ENCODE data around the gene PARVB. TPM values are rescaled to one million over a fixed set of nuclear protein-coding genes. Genes with fewer than 3 reads are reported as not detected.

The PARVB gene
- total RNA-seq, 2 donors from 2014 or later = 43.8 to 86.5 TPM

GRCh38 chr22:44151676-44152075 is 127.6 kb downstream of the PARVB start:
- Histone ChIP-seq H3K27me3 (no peaks in the 10 kb centered on the region), H3K27ac (no peak overlapping the region), H3K9me3 (no peaks in the 10 kb centered on the region), H3K4me1 (peaks cover 0 to 4% of the 10 kb centered on the region in 2 donors), H3K4me3 (no peak overlapping the region), H3K36me3 (peaks cover 22% of the 10 kb centered on the region)
- DNase-seq (ENCODE audit: low spot score) = no peak
- no peak for TF ChIP-seq CTCF (IDR thresholded peaks at IDR 0.05)

GRCh38 chr22:44153710-44154109 is 129.6 kb downstream of the PARVB start:
- TF ChIP-seq CTCF (IDR thresholded peaks at IDR 0.05) = no peak
- no peak for DNase-seq (ENCODE audit: low spot score)
- H3K27me3 ChIP-seq = no peaks in the 10 kb centered on the region
- no peak overlapping the region for H3K4me3 ChIP-seq
- no peak overlapping the region for H3K27ac ChIP-seq
- no peaks in the 10 kb centered on the region for H3K4me1 ChIP-seq
- H3K9me3 ChIP-seq = no peaks in the 10 kb centered on the region
- peaks cover 32% of the 10 kb centered on the region for H3K36me3 ChIP-seq

- H3K36me3 ChIP-seq = peaks cover 35% of the 10 kb centered on the region
- no peak for DNase-seq (ENCODE audit: low spot score)
- H3K27me3 ChIP-seq = no peaks in the 10 kb centered on the region
- no peaks in the 10 kb centered on the region for H3K4me1 ChIP-seq
- no peak for TF ChIP-seq CTCF (IDR thresholded peaks at IDR 0.05)
- H3K27ac ChIP-seq = no peak overlapping the region
- no peaks in the 10 kb centered on the region for H3K9me3 ChIP-seq
- no peak overlapping the region for H3K4me3 ChIP-seq
Observed at GRCh38 chr22:44154436-44154942, 130.4 kb downstream of the PARVB start.

DNA sequence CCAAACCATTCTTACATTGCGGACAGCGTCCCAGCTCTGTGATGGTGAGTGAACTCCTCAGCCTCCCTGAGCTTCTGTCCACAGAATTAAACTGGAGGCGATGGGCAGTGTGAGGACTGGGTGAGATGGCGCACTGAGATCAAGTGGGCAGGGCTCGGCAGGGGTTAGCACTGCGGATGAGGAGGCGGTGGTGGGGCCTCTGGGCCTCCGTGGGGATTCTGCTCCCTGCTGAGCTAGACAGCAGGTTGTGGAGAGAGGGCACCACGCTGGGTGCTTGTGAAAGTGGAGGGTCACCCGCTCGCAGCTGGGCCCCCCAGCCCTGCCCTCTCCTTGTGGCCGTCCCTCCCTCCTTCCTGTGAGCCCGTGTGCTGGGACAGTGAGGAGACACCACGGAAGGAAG is 131.0 kb downstream of the PARVB start:
- Histone ChIP-seq H3K27me3 (no peaks in the 10 kb centered on the region), H3K4me1 (no peaks in the 10 kb centered on the region), H3K36me3 (peaks cover 39% of the 10 kb centered on the region), H3K9me3 (no peaks in the 10 kb centered on the region), H3K27ac (no peak overlapping the region), H3K4me3 (no peak overlapping the region)
- DNase-seq (ENCODE audit: low spot score) = no peak
- no peak for TF ChIP-seq CTCF (IDR thresholded peaks at IDR 0.05)

- H3K4me1 ChIP-seq = no peaks in the 10 kb centered on the region
- no peaks in the 10 kb centered on the region for H3K27me3 ChIP-seq
- no peak overlapping the region for H3K4me3 ChIP-seq
- H3K9me3 ChIP-seq = no peaks in the 10 kb centered on the region
- DNase-seq (ENCODE audit: low spot score) = no peak
- H3K27ac ChIP-seq = no peak overlapping the region
- peaks cover 27% of the 10 kb centered on the region for H3K36me3 ChIP-seq
- no peak for TF ChIP-seq CTCF (IDR thresholded peaks at IDR 0.05)
Observed at GRCh38 chr22:44157916-44158618, 134.0 kb downstream of the PARVB start.

DNA sequence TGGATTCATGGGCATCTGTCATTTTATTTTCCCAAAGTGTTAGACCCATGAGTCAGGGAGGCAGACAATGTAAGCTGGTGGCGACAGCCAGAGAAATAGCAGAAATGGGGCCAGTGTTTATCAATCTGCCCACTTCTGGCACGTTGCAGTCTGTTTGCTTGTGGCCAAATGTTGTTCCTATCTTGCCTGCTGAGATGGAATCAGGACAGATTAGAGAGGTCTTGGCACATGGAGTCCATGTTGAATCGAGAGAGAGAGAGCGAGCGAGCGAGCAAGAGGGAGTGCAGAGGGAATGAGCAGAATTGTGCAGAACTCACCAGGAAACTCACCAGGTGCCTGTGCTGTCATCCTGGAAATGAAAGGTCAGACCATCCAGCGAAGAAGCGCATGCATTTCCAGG is 134.7 kb downstream of the PARVB start:
- no peaks in the 10 kb centered on the region for H3K4me1 ChIP-seq
- TF ChIP-seq CTCF (IDR thresholded peaks at IDR 0.05) = no peak
- H3K4me3 ChIP-seq = no peak overlapping the region
- H3K36me3 ChIP-seq = peaks cover 27% of the 10 kb centered on the region
- no peak for DNase-seq (ENCODE audit: low spot score)
- no peak overlapping the region for H3K27ac ChIP-seq
- no peaks in the 10 kb centered on the region for H3K27me3 ChIP-seq
- no peaks in the 10 kb centered on the region for H3K9me3 ChIP-seq

Measured in right atrium auricular region (tissue), 2 donors.